Fibroblast of villous mesenchyme (primary cell): Measurements from ENCODE around the gene MRPL32. TPM values are rescaled to one million over a fixed set of nuclear protein-coding genes. Genes with fewer than 3 reads are reported as not detected.

Source experiments
- DNase-seq: peaks from one replicate; pipeline ENCODE4 v3.0.0-alpha.2; 2010; ENCODE audit warnings: low read depth
- H3K4me3 ChIP-seq: 2 replicates; pipeline ENCODE4 v1.5.1; 2011; ENCODE audit warnings: low read depth, mild to moderate bottlenecking, low read length
- total RNA-seq: library from RNA; depleted of rRNA; stranded (reverse); fragments of >200 nt; gene quantifications from 2 replicates; pipeline ENCODE4 v1.2.3, GENCODE V29; 2012
- TF ChIP-seq, protein P1 (sequence below): IDR thresholded peaks from 2 replicates; pipeline ENCODE4 v1.5.1; 2012; ENCODE audit warnings: low read depth, mild to moderate bottlenecking, low read length; ENCODE audit not compliant: insufficient read depth

MRPL32 gene
- total RNA-seq, 1 donor: 46.6 TPM

DNA sequence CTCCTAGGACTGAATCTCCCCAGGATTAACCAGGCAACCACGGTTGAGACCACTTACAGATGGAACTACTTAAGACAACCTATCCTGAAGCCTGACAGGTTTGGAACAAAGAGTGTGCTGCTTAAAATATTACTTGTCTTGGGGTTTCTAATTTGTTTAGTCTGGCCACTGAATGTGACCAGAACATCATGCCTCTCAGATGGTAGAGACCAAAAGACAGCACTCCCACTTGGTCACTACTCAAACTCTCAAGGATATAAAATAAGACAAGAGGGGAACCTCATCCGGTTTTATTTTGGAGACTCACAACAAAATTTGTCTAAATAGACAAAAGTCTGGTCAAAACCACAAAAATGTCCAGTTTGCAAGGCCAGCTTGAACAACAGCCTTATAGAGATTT lies 15.3 kb downstream of the MRPL32 start:
- no peak for DNase-seq
- TF ChIP-seq, protein P1, sequence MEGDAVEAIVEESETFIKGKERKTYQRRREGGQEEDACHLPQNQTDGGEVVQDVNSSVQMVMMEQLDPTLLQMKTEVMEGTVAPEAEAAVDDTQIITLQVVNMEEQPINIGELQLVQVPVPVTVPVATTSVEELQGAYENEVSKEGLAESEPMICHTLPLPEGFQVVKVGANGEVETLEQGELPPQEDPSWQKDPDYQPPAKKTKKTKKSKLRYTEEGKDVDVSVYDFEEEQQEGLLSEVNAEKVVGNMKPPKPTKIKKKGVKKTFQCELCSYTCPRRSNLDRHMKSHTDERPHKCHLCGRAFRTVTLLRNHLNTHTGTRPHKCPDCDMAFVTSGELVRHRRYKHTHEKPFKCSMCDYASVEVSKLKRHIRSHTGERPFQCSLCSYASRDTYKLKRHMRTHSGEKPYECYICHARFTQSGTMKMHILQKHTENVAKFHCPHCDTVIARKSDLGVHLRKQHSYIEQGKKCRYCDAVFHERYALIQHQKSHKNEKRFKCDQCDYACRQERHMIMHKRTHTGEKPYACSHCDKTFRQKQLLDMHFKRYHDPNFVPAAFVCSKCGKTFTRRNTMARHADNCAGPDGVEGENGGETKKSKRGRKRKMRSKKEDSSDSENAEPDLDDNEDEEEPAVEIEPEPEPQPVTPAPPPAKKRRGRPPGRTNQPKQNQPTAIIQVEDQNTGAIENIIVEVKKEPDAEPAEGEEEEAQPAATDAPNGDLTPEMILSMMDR: no peak
- H3K4me3 ChIP-seq: no peak overlapping the region

DNA sequence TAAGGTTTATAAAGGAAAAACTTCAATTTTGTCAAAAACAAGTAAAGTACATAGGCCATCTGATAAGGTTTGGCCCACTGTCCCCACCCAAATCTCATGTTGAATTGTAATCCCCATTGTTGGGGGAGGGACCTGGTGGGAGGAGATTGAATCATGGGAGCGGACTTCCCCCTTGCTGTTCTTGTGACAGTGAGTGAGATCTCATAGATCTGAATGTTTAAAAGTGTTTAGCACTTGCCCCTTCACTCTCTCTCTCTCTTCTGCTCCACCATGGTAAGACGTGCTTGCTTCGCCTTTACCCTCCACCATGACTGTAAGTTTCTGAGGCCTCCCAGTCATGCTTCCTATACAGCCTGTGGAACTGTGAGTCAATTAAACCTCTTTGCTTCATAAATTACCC lies 18.2 kb downstream of the MRPL32 start:
- no peak for DNase-seq
- TF ChIP-seq, protein P1: no peak
- no peak overlapping the region for H3K4me3 ChIP-seq

DNA sequence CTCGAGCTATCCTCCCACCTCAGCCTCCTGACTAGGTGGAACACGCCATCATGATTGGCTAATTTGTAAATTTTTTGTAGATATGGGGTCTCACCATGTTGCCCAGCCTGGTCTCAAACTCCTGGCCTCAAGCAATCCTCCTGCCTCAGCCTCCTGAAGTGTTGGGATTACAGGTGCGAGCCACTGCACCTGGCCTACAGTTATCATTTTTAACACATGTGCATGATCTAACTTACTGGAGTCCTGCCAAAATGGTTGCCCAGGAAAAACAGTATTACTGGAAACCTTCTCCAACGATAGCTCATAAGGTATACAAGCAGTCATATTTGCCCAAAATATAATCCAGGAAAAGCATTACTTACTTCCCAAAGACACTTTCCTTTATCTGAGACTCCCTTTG lies 20.2 kb downstream of the MRPL32 start:
- no peak for DNase-seq
- TF ChIP-seq, protein P1: no peak
- no peak overlapping the region for H3K4me3 ChIP-seq

DNA sequence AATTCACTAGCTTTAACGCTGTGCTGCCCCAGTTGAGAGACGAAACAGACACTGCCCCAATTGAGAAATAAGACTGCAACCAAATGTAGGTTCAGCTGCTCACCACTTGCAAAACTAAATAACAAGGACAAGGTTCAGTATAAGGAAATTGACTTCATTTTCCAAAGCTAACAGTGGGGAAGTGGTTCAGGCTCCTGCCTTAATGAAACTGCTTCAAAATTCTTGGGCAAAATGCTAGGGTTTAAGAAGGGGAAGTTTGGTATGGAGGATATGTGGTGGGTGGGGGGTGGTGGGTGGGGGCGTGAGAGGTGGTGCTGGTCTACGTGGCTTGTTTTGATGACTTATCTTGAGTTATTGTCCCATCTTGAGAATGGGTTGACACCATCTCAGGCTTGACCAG lies 21.8 kb downstream of the MRPL32 start:
- no peak overlapping the region for H3K4me3 ChIP-seq
- TF ChIP-seq, protein P1: no peak
- no peak for DNase-seq

DNA sequence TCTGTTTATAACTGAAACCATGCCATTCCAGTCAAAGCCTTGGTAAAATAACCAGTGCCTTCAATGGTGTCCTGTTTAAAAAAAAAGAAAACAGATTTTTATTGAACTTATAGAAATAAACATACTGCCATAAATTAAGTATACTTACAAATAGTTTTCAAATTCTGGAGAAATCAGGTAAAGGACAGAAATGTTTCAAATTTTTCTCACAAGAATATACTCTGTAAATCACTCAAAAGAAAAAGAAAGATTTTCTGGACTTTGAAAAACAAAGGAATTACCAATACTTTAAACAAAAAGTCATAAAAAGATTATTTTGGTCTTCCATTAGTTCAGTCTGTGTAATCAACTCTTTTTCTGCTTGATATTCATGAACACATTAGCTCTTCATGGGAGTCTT lies 23.9 kb downstream of the MRPL32 start:
- TF ChIP-seq, protein P1: no peak
- no peak for DNase-seq
- H3K4me3 ChIP-seq: no peak overlapping the region

DNA sequence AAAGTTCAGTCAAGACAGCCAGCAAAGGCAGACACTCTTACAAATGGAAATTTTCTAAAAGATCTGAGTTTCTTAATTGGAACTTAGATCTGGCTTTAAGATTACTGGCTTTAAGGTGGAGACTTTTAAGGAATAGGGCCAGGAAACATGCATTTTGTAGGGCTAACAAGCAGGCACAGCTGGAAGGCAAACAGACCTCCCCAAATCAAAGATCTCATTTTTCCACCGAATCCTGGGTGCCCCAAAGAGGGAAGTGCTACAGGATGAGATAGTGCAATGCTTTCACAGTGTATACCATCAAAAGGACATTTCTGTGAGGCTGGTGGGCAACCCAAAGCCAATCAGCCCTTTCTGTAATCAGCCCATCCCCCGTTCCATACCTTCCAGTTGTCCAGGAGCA lies 27.4 kb downstream of the MRPL32 start:
- H3K4me3 ChIP-seq: no peak overlapping the region
- TF ChIP-seq, protein P1: no peak
- no peak for DNase-seq

DNA sequence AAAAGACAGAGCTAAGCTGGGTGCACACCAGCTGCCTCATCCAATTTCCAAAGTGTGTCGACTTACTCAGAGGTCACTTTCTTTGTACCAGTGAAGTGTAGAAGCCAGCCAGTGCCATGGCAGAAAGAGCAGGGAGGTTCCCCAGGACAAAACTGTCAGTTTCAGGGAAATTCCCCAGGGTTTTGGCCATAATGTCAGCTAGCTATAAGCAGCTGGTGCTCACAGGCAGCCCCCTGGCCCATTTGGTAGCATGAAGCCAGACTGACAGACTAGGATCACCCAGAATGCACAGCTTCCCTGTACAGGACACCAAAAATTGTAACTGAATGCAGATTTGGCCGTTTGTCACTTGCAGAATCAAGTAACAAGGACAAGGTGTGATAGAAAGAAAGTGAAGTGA lies 28.6 kb downstream of the MRPL32 start:
- no peak overlapping the region for H3K4me3 ChIP-seq
- TF ChIP-seq, protein P1: no peak
- DNase-seq: no peak
